K562 (cell line): Measurements from ENCODE around the gene GBA2.

Experiments
- EGR1 ChIP-seq: fragments of 450-650 bp; conservative IDR thresholded peaks from 2 replicates; pipeline ENCODE4 v1.6.1; 2017; ENCODE audit warnings: mild to moderate bottlenecking
- GABPA ChIP-seq: fragments of 200-800 bp; sonication (Bioruptor generic); conservative IDR thresholded peaks from 2 replicates; pipeline ENCODE4 v1.6.1; 2016; ENCODE audit warnings: low read depth, missing genetic modification characterization, missing compliant biosample characterization
- HDAC2 ChIP-seq: fragments of 450-650 bp; IDR thresholded peaks from 2 replicates; pipeline ENCODE4 v1.6.1; 2016; ENCODE audit warnings: mild to moderate bottlenecking
- HDGF ChIP-seq: fragments of 450-650 bp; IDR thresholded peaks from 2 replicates; pipeline ENCODE4 v1.6.1; 2016
- PHF21A ChIP-seq: fragments of 450-650 bp; IDR thresholded peaks from 2 replicates; pipeline ENCODE4 v1.6.1; 2017; ENCODE audit warnings: low read depth, borderline replicate concordance
- POU5F1 ChIP-seq: fragments of 150-350 bp; IDR thresholded peaks from 2 replicates; pipeline ENCODE4 v1.6.1; 2014; ENCODE audit warnings: borderline replicate concordance, low read length, low read depth, mild to moderate bottlenecking; ENCODE audit not compliant: partially characterized antibody
- TF ChIP-seq, protein P1 (sequence below): sonication (generic); formaldehyde crosslinking; IDR thresholded peaks from 2 replicates; pipeline ENCODE4 v1.8.0; 2022; ENCODE audit warnings: missing genetic modification reagents, mild to moderate bottlenecking, borderline replicate concordance

DNA sequence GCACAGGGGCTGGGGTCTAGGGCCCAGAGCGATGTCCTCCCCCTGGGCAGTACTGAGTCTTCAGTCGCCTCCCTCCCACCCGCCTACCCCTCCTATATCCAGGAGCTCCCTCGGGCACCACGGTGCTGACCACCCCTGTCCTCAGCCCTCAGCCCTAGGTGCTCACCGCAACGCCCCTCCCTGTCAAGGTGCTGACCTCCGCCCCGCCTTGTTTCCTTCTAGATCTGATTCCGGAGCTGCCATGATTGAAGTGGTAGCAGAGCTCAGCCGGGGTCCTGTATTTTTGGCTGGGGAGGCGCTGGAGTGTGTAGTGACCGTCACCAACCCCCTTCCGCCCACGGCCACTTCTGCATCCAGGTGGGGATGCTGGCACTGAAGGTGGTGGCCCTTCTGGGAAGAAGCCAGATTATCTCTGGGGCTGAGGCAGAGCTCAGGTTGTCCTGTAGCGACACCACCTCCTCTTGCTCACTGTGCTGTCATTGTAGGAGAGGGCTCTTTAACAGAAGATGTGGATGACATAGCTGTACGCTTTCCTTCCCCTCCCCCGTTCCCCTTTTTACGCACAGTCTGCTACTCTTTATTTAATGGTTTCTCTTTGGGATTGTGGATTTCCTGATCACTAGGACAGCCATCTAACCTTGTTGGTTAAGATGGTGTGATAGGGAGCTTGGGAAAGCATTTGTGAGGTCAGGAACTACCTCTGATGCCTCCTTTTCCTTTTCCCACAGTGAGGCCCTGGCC, 657 bp upstream of the GBA2 start:
- TF ChIP-seq PHF21A (no peak), HDAC2 (no peak), POU5F1 (no peak), HDGF (no peak), EGR1 (no peak), GABPA (tag) (no peak)
- TF ChIP-seq, protein P1, sequence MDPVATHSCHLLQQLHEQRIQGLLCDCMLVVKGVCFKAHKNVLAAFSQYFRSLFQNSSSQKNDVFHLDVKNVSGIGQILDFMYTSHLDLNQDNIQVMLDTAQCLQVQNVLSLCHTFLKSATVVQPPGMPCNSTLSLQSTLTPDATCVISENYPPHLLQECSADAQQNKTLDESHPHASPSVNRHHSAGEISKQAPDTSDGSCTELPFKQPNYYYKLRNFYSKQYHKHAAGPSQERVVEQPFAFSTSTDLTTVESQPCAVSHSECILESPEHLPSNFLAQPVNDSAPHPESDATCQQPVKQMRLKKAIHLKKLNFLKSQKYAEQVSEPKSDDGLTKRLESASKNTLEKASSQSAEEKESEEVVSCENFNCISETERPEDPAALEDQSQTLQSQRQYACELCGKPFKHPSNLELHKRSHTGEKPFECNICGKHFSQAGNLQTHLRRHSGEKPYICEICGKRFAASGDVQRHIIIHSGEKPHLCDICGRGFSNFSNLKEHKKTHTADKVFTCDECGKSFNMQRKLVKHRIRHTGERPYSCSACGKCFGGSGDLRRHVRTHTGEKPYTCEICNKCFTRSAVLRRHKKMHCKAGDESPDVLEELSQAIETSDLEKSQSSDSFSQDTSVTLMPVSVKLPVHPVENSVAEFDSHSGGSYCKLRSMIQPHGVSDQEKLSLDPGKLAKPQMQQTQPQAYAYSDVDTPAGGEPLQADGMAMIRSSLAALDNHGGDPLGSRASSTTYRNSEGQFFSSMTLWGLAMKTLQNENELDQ (CRISPR knock-in tag), result no peak
